Peyer's patch (tissue), 4 donors: ENCODE data around the gene SRGAP2C.
"Not testable (repeated sequence)": the region's sequence is repeated elsewhere in the genome, so short reads cannot be mapped to it uniquely, and the experiment has no call there.

Experiments used
- POLR2A ChIP-seq, 2 donors: fragments of 450-650 bp; IDR thresholded peaks; one replicate each; pipeline ENCODE4 v1.5.1; 2017; ENCODE audit warnings: antibody characterized with exemption in 2 of 2, mild to moderate bottlenecking in 2 of 2, moderate library complexity in 2 of 2
- TF ChIP-seq, protein P1 (sequence below), 6 experiments: fragments of 450-650 bp in 4 of 6; fragments of 200-600 bp in 2 of 6; sonication (generic) in 1 of 6; IDR thresholded peaks; one replicate each; pipeline ENCODE4 v1.5.1; 2017 to 2019; ENCODE audit warnings: antibody characterized with exemption in 6 of 6, mild to moderate bottlenecking in 3 of 6, moderate library complexity in 1 of 6

DNA sequence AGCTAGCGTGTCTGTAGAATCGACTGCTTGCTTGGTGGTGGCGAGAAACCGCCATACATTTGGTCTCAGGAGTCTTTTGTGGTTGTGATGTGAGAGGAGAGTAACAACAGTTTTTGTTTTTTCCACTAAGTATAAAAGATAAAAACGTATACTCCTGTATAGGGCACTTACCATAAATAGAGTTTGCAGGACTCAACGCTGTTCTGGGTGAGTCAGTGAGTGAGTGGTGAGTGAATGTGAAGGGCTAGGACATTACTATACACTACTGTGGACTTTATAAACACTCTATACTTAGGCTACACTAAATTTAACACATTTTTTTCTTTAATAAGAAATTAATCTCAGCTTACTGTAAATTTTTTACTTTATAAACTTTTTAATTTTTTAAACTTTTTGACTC lies 44.4 kb upstream of the SRGAP2C start:
- TF ChIP-seq, protein P1, sequence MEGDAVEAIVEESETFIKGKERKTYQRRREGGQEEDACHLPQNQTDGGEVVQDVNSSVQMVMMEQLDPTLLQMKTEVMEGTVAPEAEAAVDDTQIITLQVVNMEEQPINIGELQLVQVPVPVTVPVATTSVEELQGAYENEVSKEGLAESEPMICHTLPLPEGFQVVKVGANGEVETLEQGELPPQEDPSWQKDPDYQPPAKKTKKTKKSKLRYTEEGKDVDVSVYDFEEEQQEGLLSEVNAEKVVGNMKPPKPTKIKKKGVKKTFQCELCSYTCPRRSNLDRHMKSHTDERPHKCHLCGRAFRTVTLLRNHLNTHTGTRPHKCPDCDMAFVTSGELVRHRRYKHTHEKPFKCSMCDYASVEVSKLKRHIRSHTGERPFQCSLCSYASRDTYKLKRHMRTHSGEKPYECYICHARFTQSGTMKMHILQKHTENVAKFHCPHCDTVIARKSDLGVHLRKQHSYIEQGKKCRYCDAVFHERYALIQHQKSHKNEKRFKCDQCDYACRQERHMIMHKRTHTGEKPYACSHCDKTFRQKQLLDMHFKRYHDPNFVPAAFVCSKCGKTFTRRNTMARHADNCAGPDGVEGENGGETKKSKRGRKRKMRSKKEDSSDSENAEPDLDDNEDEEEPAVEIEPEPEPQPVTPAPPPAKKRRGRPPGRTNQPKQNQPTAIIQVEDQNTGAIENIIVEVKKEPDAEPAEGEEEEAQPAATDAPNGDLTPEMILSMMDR (IDR thresholded peaks at IDR 0.05), result not testable (repeated sequence)
- not testable (repeated sequence) for TF ChIP-seq POLR2A (IDR thresholded peaks at IDR 0.05)
